GM12878 (cell line): Measurements from ENCODE around the gene ESPNL. TPM values are rescaled to one million over a fixed set of nuclear protein-coding genes. Genes with fewer than 3 reads are reported as not detected.

ENCODE experiments used
- ATAC-seq: fragments of 200-7000 bp; cut with Tn5 transposase; 3 replicates; pipeline ENCODE4 v1.9.1; 2020; ENCODE audit warnings: mild to moderate bottlenecking, moderate library complexity
- BruUV-seq: library from RNA; stranded (reverse); fragments of 400-500 nt; replicated peaks from 2 replicates; lab custom pipeline; 2021; lab: Mats Ljungman, UMichigan
- CTCF ChIA-PET: fragments of 300-600 bp; sonication (Branson Sonifier 250); formaldehyde crosslinking; extraction: SDS; loops from one replicate; lab custom pipeline; 2021; ENCODE audit warnings: inconsistent platforms; lab: Yijun Ruan, JAX
- POLR2A ChIA-PET: fragments of 350-600 bp; formaldehyde crosslinking; extraction: SDS; loops from one replicate; lab custom pipeline; 2021; ENCODE audit warnings: inconsistent platforms; lab: Charles Lee
- RAD21 ChIA-PET: fragments of 300-600 bp; sonication (Branson Sonifier 250); formaldehyde crosslinking; loops from one replicate; lab custom pipeline; 2023; ENCODE audit warnings: antibody characterized with exemption; ENCODE audit not compliant: unreplicated experiment; lab: Charles Lee
- SMC1A ChIA-PET: fragments of 300-600 bp; sonication (Branson Sonifier 250); formaldehyde crosslinking; loops from one replicate; lab custom pipeline; 2023; ENCODE audit not compliant: unreplicated experiment, uncharacterized antibody; lab: Charles Lee
- DNase-seq: peaks from one replicate; pipeline ENCODE4 v3.0.0-alpha.2; 2011; ENCODE audit warnings: low read depth, low spot score
- FAIRE-seq: peaks from 3 replicates; lab custom pipeline; 2011; peaks lifted over from hg19 to GRCh38; lab: Jason Lieb, UNC
- H2AFZ ChIP-seq: 2 replicates; pipeline ENCODE4 v1.6.0; 2011; ENCODE audit warnings: low read depth, low read length, control low read depth; ENCODE audit not compliant: control insufficient read depth
- H3K27ac ChIP-seq: 2 replicates; pipeline ENCODE4 v1.5.1; 2011; ENCODE audit warnings: control low read depth; ENCODE audit not compliant: control insufficient read depth, insufficient read depth
- H3K27me3 ChIP-seq, 2 experiments: replicated peaks in 1 of 2; 2 replicates each; pipeline versions ENCODE4 v1.6.0 to v1.6.1; 2011; ENCODE audit warnings: low read length in 1 of 2; ENCODE audit not compliant: control insufficient read depth in 2 of 2, insufficient read depth in 2 of 2
- H3K36me3 ChIP-seq, 2 experiments: 2 replicates each; pipeline ENCODE4 v1.5.1; 2011; ENCODE audit warnings: low read length in 1 of 2; ENCODE audit not compliant: control insufficient read depth in 2 of 2, insufficient read depth in 2 of 2
- H3K4me1 ChIP-seq: 2 replicates; pipeline ENCODE4 v1.6.1; 2011; ENCODE audit warnings: mild to moderate bottlenecking, low read length, moderate library complexity, mixed read lengths; ENCODE audit not compliant: control insufficient read depth, insufficient read depth
- H3K4me2 ChIP-seq: 2 replicates; pipeline ENCODE4 v1.6.0; 2011; ENCODE audit warnings: control low read depth; ENCODE audit not compliant: control insufficient read depth, insufficient read depth
- H3K4me3 ChIP-seq: fragments of 200-600 bp; sonication (generic); 2 replicates; pipeline ENCODE4 v1.5.1; 2016
- H3K79me2 ChIP-seq: 2 replicates; pipeline ENCODE4 v1.6.0; 2011; ENCODE audit warnings: low read length; ENCODE audit not compliant: control insufficient read depth, insufficient read depth
- H3K9ac ChIP-seq: 2 replicates; pipeline ENCODE4 v1.8.0; 2011; ENCODE audit warnings: low read length, control low read depth, mixed read lengths; ENCODE audit not compliant: control insufficient read depth, insufficient read depth
- H3K9me3 ChIP-seq: replicated peaks from 3 replicates; pipeline ENCODE4 v1.5.1; 2011; ENCODE audit warnings: mild to moderate bottlenecking, low read length; ENCODE audit not compliant: control insufficient read depth, insufficient read depth
- H4K20me1 ChIP-seq: 2 replicates; pipeline ENCODE4 v1.6.0; 2011; ENCODE audit not compliant: control insufficient read depth, insufficient read depth
- ASH2L ChIP-seq: fragments of 300-600, 200-600 bp; sonication (generic); IDR thresholded peaks from 2 replicates; pipeline ENCODE4 v1.6.1; 2017; ENCODE audit warnings: low read depth, mild to moderate bottlenecking, borderline replicate concordance
- CEBPB ChIP-seq, 2 experiments: fragments of 150-350 bp in 1 of 2; IDR thresholded peaks; 2 replicates each; pipeline ENCODE4 v1.6.1; 2012 to 2014; ENCODE audit warnings: low read depth in 2 of 2, low read length in 2 of 2, borderline replicate concordance in 1 of 2, inconsistent platforms in 1 of 2
- CHD1 ChIP-seq: IDR thresholded peaks from 2 replicates; pipeline ENCODE4 v1.6.1; 2012; ENCODE audit warnings: low read depth, low read length, improper control_type of control experiment
- CHD2 ChIP-seq: IDR thresholded peaks from 2 replicates; pipeline ENCODE4 v1.6.1; 2011; ENCODE audit warnings: low read depth, low read length, improper control_type of control experiment, borderline replicate concordance
- EP300 ChIP-seq, 2 experiments: fragments of 150-350 bp in 1 of 2; IDR thresholded peaks; 2 replicates each; pipeline ENCODE4 v1.6.1; 2011 to 2012; ENCODE audit warnings: low read depth in 2 of 2, low read length in 2 of 2, borderline replicate concordance in 1 of 2, improper control_type of control experiment in 1 of 2, inconsistent platforms in 1 of 2; ENCODE audit not compliant: control insufficient read depth in 1 of 2
- ETV6 ChIP-seq, 2 experiments: fragments of 450-650 bp in 1 of 2; IDR thresholded peaks in 1 of 2; conservative IDR thresholded peaks in 1 of 2; 2 replicates each; pipeline ENCODE4 v1.6.1; 2014; ENCODE audit warnings: antibody characterized with exemption in 1 of 2, borderline replicate concordance in 1 of 2, low read depth in 1 of 2, mild to moderate bottlenecking in 1 of 2, moderate library complexity in 1 of 2
- FOXM1 ChIP-seq: IDR thresholded peaks from 2 replicates; pipeline ENCODE4 v1.6.1; 2012; ENCODE audit warnings: low read depth, mild to moderate bottlenecking, inconsistent platforms, low read length, moderate library complexity
- KLF5 ChIP-seq: fragments of 450-650 bp; IDR thresholded peaks from 2 replicates; pipeline ENCODE4 v1.6.1; 2014; ENCODE audit warnings: mild to moderate bottlenecking; ENCODE audit not compliant: partially characterized antibody
- MTA2 ChIP-seq: fragments of 450-650 bp; IDR thresholded peaks from 2 replicates; pipeline ENCODE4 v1.6.1; 2016; ENCODE audit warnings: low read depth, mild to moderate bottlenecking, moderate library complexity
- NFXL1 ChIP-seq: fragments of 450-650 bp; IDR thresholded peaks from 2 replicates; pipeline ENCODE4 v1.6.1; 2017; ENCODE audit warnings: antibody characterized with exemption, mild to moderate bottlenecking, borderline replicate concordance
- NFYA ChIP-seq: IDR thresholded peaks from 2 replicates; pipeline ENCODE4 v1.6.1; 2011; ENCODE audit warnings: low read depth, mild to moderate bottlenecking, low read length, improper control_type of control experiment, borderline replicate concordance
- NFYB ChIP-seq: IDR thresholded peaks from 2 replicates; pipeline ENCODE4 v1.6.1; 2011; ENCODE audit warnings: low read depth, mild to moderate bottlenecking, low read length, improper control_type of control experiment, moderate library complexity; ENCODE audit not compliant: insufficient read depth
- PAX5 ChIP-seq: IDR thresholded peaks from 2 replicates; pipeline ENCODE4 v1.6.1; 2011; ENCODE audit warnings: low read depth, low read length, borderline replicate concordance
- RAD51 ChIP-seq: fragments of 450-650 bp; IDR thresholded peaks from 2 replicates; pipeline ENCODE4 v1.6.1; 2016; ENCODE audit warnings: moderate library complexity, mild to moderate bottlenecking, inconsistent platforms
- YBX1 ChIP-seq: fragments of 450-650 bp; IDR thresholded peaks from 2 replicates; pipeline ENCODE4 v1.6.1; 2016; ENCODE audit warnings: antibody characterized with exemption
- ZSCAN29 ChIP-seq: fragments of 450-650 bp; IDR thresholded peaks from 2 replicates; pipeline ENCODE4 v1.6.1; 2017; ENCODE audit warnings: mild to moderate bottlenecking, moderate library complexity
- WGBS: methylation state at CpG from one replicate; pipeline ENCODE4 v1.1.6; 2016; ENCODE audit warnings: low lambda C conversion rate; ENCODE audit not compliant: insufficient replicate concordance, insufficient coverage; ENCODE audit errors: missing lambda C conversion rate; 5-methylcytosine and 5-hydroxymethylcytosine counted together
- in situ Hi-C: fragments of 300-500 bp; cut with MboI; formaldehyde crosslinking; loops from 9 replicates; pipeline ENCODE4 v1.14.3; 2018; ENCODE audit warnings: mixed read lengths
- intact Hi-C: fragments of 100-400 bp; cut with micrococcal nuclease; formaldehyde crosslinking; loops from one replicate; pipeline ENCODE4 v1.14.2; 2022; ENCODE audit not compliant: unreplicated experiment
- polyA plus RNA-seq, 11 experiments: library from polyadenylated mRNA; depleted of rRNA in 4 of 11; unstranded in 6 of 11; stranded (reverse) in 5 of 11; fragments of >200 nt; fragmentation: Nextera tagmentation in 4 of 11; fragmentation: Illumina TruSeq in 1 of 11; extraction: Ambion mirVana in 4 of 11; extraction: Trizol in 1 of 11; gene quantifications; 1 replicate in 1 of 11; 2 replicates in 10 of 11; pipeline versions ENCODE4 v1.2.1 to v1.2.3, GENCODE V29; 2011 to 2016; ENCODE audit warnings: inconsistent platforms in 2 of 11, missing spikeins in 2 of 11, low read depth in 1 of 11
- total RNA-seq, 4 experiments: library from RNA; depleted of rRNA in 3 of 4; stranded (reverse); fragments of >200 nt in 3 of 4; fragmentation: Illumina TruSeq in 1 of 4; extraction: Trizol in 1 of 4; gene quantifications; 2 replicates each; pipeline versions ENCODE4 v1.2.1 to v1.2.3, GENCODE V29; 2013 to 2021

Gene ESPNL
- total and polyA plus RNA-seq, 10 of the 15 experiments (the other 5 are each of a cell fraction or from before 2014, with no cell fraction given): 0.05 to 0.94 (median 0.36) TPM; not detected in 3

- ATAC-seq (no peak), DNase-seq (no peak), FAIRE-seq (no peak)
- H3K27me3 ChIP-seq: no peaks in the 10 kb centered on the region
- H3K4me2 ChIP-seq: no peak overlapping the region
- H4K20me1 ChIP-seq: no peaks in the 10 kb centered on the region
- intact Hi-C loops (loop anchor here (10.0 kb wide), 1 partner anchor 373 kb away; no protein-coding TSS in a partner anchor), in situ Hi-C loops (no loop called here)
- ChIA-PET CTCF (interaction anchor here (0.6 to 1.2 kb wide), 2 partner anchors 17 to 99 kb away, joined by 3 to 5 read pairs; no protein-coding TSS in a partner anchor), POLR2A (interaction anchor here (1.6 kb wide), 1 partner anchor 10 kb away, joined by 6 read pairs; no protein-coding TSS in a partner anchor), RAD21 (interaction anchor here (0.7 kb wide), 1 partner anchor 10 kb away, joined by 3 read pairs; no protein-coding TSS in a partner anchor), SMC1A (interaction anchor here (0.7 to 2.3 kb wide), 3 partner anchors 13 to 136 kb away, joined by 3 to 8 read pairs (median 5); no protein-coding TSS in a partner anchor)
- H2AFZ ChIP-seq: no peak overlapping the region
- WGBS: 96% methylated on average over 7 of the region's 7 CpGs
- BruUV-seq: no TSS peak
- H3K79me2 ChIP-seq: peaks cover 7% of the 10 kb centered on the region
- no peak overlapping the region for H3K4me3 ChIP-seq
- peaks cover 3% of the 10 kb centered on the region; the same call in 2 of the 3 replicates for H3K9me3 ChIP-seq
- no peak overlapping the region for H3K9ac ChIP-seq
- peaks cover 9 to 25% of the 10 kb centered on the region in 2 experiments; a peak in 3 of 4 replicates for H3K36me3 ChIP-seq
- TF ChIP-seq PAX5 (no peak), ZSCAN29 (no peak), YBX1 (no peak), CHD2 (no peak), NFYB (no peak), NFYA (no peak), RAD51 (no peak), CEBPB (IDR thresholded peaks at IDR 0.05; ENCODE audit: borderline replicate concordance in 1 of 2, low read depth in 2 of 2, low read length in 2 of 2) (no peak), FOXM1 (no peak), ETV6 (conservative IDR thresholded peaks at IDR 0.05 in 1 of 2, IDR thresholded peaks at IDR 0.05 in 1 of 2; ENCODE audit: borderline replicate concordance in 1 of 2, low read depth in 1 of 2) (no peak), KLF5 (no peak), MTA2 (no peak), EP300 (IDR thresholded peaks at IDR 0.05; ENCODE audit: borderline replicate concordance in 1 of 2, control insufficient read depth in 1 of 2, low read depth in 2 of 2, low read length in 2 of 2) (no peak), NFXL1 (no peak), ASH2L (no peak), CHD1 (no peak)
- H3K4me1 ChIP-seq: peaks cover 10% of the 10 kb centered on the region
- H3K27ac ChIP-seq: no peak overlapping the region
Observed at GRCh38 chr2:238067939-238068338, 32.2 kb upstream of the ESPNL start.
